Endothelial cell of umbilical vein (primary cell): ENCODE data around the gene SMIM10. TPM values are rescaled to one million over a fixed set of nuclear protein-coding genes. Genes with fewer than 3 reads are reported as not detected.

Experiments used
- BruUV-seq: library from RNA; stranded (reverse); fragments of 400-500 nt; replicated peaks from 2 replicates; lab custom pipeline; 2021; lab: Mats Ljungman, UMichigan
- CTCF ChIA-PET: fragments of 300-600, 350-600 bp; sonication (Branson Sonifier 250); formaldehyde crosslinking; loops from one replicate; lab custom pipeline; 2021; ENCODE audit warnings: antibody characterized with exemption, inconsistent platforms; lab: Charles Lee
- POLR2A ChIA-PET: fragments of 300-600, 350-600 bp; sonication (Branson Sonifier 250); formaldehyde crosslinking; loops from one replicate; lab custom pipeline; 2021; ENCODE audit warnings: antibody characterized with exemption, inconsistent platforms; lab: Charles Lee
- DNase-seq: peaks from one replicate; pipeline ENCODE4 v3.0.0-alpha.2; 2011; ENCODE audit warnings: low read depth, low spot score
- FAIRE-seq: peaks from 2 replicates; lab custom pipeline; 2011; peaks lifted over from hg19 to GRCh38; lab: Jason Lieb, UNC
- H2AFZ ChIP-seq: 2 replicates; pipeline ENCODE4 v1.6.0; 2012; ENCODE audit warnings: low read depth, low read length, control low read depth, inconsistent platforms
- H3K27ac ChIP-seq: 2 replicates; pipeline ENCODE4 v1.5.1; 2011; ENCODE audit warnings: low read depth, mild to moderate bottlenecking, control low read depth, low read length, moderate library complexity; ENCODE audit not compliant: insufficient read depth
- H3K27me3 ChIP-seq, 2 experiments: 2 replicates each; pipeline versions ENCODE4 v1.6.0 to v1.6.1; 2011; ENCODE audit warnings: low read length in 2 of 2, mixed read lengths in 1 of 2; ENCODE audit not compliant: control insufficient read depth in 2 of 2, insufficient read depth in 2 of 2
- H3K36me3 ChIP-seq, 2 experiments: 2 replicates in 1 of 2; 3 replicates in 1 of 2; pipeline ENCODE4 v1.5.1; 2011; ENCODE audit warnings: low read length in 2 of 2, mild to moderate bottlenecking in 1 of 2, moderate library complexity in 1 of 2; ENCODE audit not compliant: control insufficient read depth in 2 of 2, insufficient read depth in 2 of 2; ENCODE audit errors: extremely low read depth in 1 of 2
- H3K4me1 ChIP-seq: 3 replicates; pipeline ENCODE4 v1.5.1; 2011; ENCODE audit warnings: mild to moderate bottlenecking, low read length; ENCODE audit not compliant: control insufficient read depth, insufficient read depth; ENCODE audit errors: extremely low read depth
- H3K4me2 ChIP-seq: 2 replicates; pipeline ENCODE4 v1.6.1; 2011; ENCODE audit warnings: low read length, control low read depth, mixed read lengths; ENCODE audit not compliant: insufficient read depth
- H3K4me3 ChIP-seq, 3 experiments: fragments of 200-600 bp in 1 of 3; sonication (generic), shearing (Covaris generic) in 1 of 3; replicated peaks in 1 of 3; 2 replicates each; pipeline ENCODE4 v1.5.1; 2011 to 2016; ENCODE audit warnings: control low read depth in 3 of 3, low read length in 3 of 3, mild to moderate bottlenecking in 2 of 3, inconsistent platforms in 1 of 3, low read depth in 1 of 3, moderate library complexity in 1 of 3; ENCODE audit not compliant: insufficient read depth in 1 of 3
- H3K79me2 ChIP-seq: 2 replicates; pipeline ENCODE4 v1.6.0; 2012; ENCODE audit warnings: low read length, inconsistent platforms; ENCODE audit not compliant: control insufficient read depth, insufficient read depth
- H3K9ac ChIP-seq: replicated peaks from 2 replicates; pipeline ENCODE3; 2011; ENCODE audit warnings: low read length, control low read depth; ENCODE audit not compliant: insufficient read depth; ENCODE audit errors: extremely low read depth
- H3K9me1 ChIP-seq: replicated peaks from 3 replicates; pipeline ENCODE4 v1.6.0; 2011; ENCODE audit warnings: mild to moderate bottlenecking, low read length; ENCODE audit not compliant: control insufficient read depth, insufficient read depth; ENCODE audit errors: extremely low read depth
- H3K9me3 ChIP-seq: replicated peaks from 2 replicates; pipeline ENCODE4 v1.5.1; 2012; ENCODE audit warnings: low read length, inconsistent platforms; ENCODE audit not compliant: control insufficient read depth, insufficient read depth
- H4K20me1 ChIP-seq: replicated peaks from 2 replicates; pipeline ENCODE3; 2011; ENCODE audit warnings: mild to moderate bottlenecking, low read length; ENCODE audit not compliant: control insufficient read depth, insufficient read depth; ENCODE audit errors: extremely low read depth
- CTCF ChIP-seq, 2 donors: IDR thresholded peaks; 1 replicate in 1 of 2; 2 replicates in 1 of 2; pipeline ENCODE4 v1.5.1; 2011; ENCODE audit warnings: low read length in 2 of 2, mild to moderate bottlenecking in 2 of 2, moderate library complexity in 2 of 2, control low read depth in 1 of 2, inconsistent platforms in 1 of 2, low read depth in 1 of 2; ENCODE audit not compliant: insufficient read depth in 1 of 2; ENCODE audit errors: extremely low read depth in 1 of 2
- EZH2 ChIP-seq: IDR thresholded peaks from 2 replicates; pipeline ENCODE4 v1.6.1; 2012; ENCODE audit warnings: borderline replicate concordance, low read depth, mild to moderate bottlenecking, moderate library complexity, low read length, inconsistent platforms; ENCODE audit not compliant: severe bottlenecking
- FOS ChIP-seq: IDR thresholded peaks from 2 replicates; pipeline ENCODE4 v1.6.1; 2011; ENCODE audit warnings: mild to moderate bottlenecking, low read length, moderate library complexity, borderline replicate concordance; ENCODE audit not compliant: insufficient read depth
- GATA2 ChIP-seq: IDR thresholded peaks from 2 replicates; pipeline ENCODE4 v1.7.0; 2011; ENCODE audit warnings: low read depth, mild to moderate bottlenecking, moderate library complexity, mixed read lengths, low read length; ENCODE audit not compliant: insufficient read length, insufficient read depth
- JUN ChIP-seq: IDR thresholded peaks from 2 replicates; pipeline ENCODE4 v1.6.1; 2011; ENCODE audit warnings: borderline replicate concordance, low read depth; ENCODE audit not compliant: insufficient read length, insufficient read depth
- MYC ChIP-seq: IDR thresholded peaks from one replicate; pipeline ENCODE4 v1.6.1; 2011; ENCODE audit warnings: mild to moderate bottlenecking, low read depth, low read length
- POLR2A ChIP-seq: IDR thresholded peaks from 2 replicates; pipeline ENCODE4 v1.6.1; 2012; ENCODE audit warnings: low read depth, mild to moderate bottlenecking, control low read depth, low read length
- POLR2AphosphoS5 ChIP-seq: IDR thresholded peaks from 2 replicates; pipeline ENCODE4 v1.6.1; 2012; ENCODE audit warnings: low read depth, mild to moderate bottlenecking, control low read depth, low read length, moderate library complexity; ENCODE audit not compliant: insufficient read depth
- dilution Hi-C: fragments of 300-500 bp; cut with MboI; formaldehyde crosslinking; loops from one replicate; pipeline ENCODE4 v1.15.0; 2019; ENCODE audit warnings: low sequenced_read_pairs; ENCODE audit not compliant: extremely low pct_ligation_motif_present
- intact Hi-C: fragments of 100-400 bp; cut with micrococcal nuclease; formaldehyde crosslinking; loops from one replicate; pipeline ENCODE4 v1.10.0; 2022
- polyA plus RNA-seq, 4 experiments: library from polyadenylated mRNA; depleted of rRNA in 3 of 4; stranded (reverse) in 3 of 4; unstranded in 1 of 4; fragments of >200 nt; gene quantifications; 2 replicates each; pipeline versions ENCODE4 v1.2.1 to v1.2.3, GENCODE V29; 2011 to 2012; ENCODE audit warnings: missing spikeins in 1 of 4
- total RNA-seq: library from RNA; stranded (reverse); gene quantifications from 2 replicates; pipeline ENCODE4 v1.2.3, GENCODE V29; 2021
- TF ChIP-seq, protein P1 (sequence below): IDR thresholded peaks from 2 replicates; pipeline ENCODE4 v1.6.1; 2011; ENCODE audit not compliant: insufficient read depth, insufficient read length

Gene SMIM10
- total and polyA plus RNA-seq, 2 donors (not counting 3 experiments of a cell fraction or from before 2014, with no cell fraction given), result 2.0 to 2.7 TPM

GRCh38 chrX:134997646-134998045, 6.9 kb downstream of the SMIM10 start:
- Histone ChIP-seq H3K9ac (no peak overlapping the region), H3K4me3 (no peak overlapping the region), H3K4me1 (peaks cover 5% of the 10 kb centered on the region), H3K27ac (no peak overlapping the region), H2AFZ (no peak overlapping the region), H3K27me3 (no peaks in the 10 kb centered on the region), H3K4me2 (no peak overlapping the region), H3K79me2 (no peaks in the 10 kb centered on the region), H3K9me1 (no peaks in the 10 kb centered on the region), H3K36me3 (no peaks in the 10 kb centered on the region), H3K9me3 (no peaks in the 10 kb centered on the region), H4K20me1 (no peaks in the 10 kb centered on the region)
- TF ChIP-seq EZH2 (no peak), FOS (no peak), POLR2A (no peak), JUN (no peak), GATA2 (no peak), MYC (no peak), CTCF (IDR thresholded peaks at IDR 0.05; ENCODE audit: extremely low read depth in 1 of 2, insufficient read depth in 1 of 2, low read depth in 1 of 2, low read length in 2 of 2) (no peak), POLR2AphosphoS5 (no peak)
- TF ChIP-seq, protein P1, sequence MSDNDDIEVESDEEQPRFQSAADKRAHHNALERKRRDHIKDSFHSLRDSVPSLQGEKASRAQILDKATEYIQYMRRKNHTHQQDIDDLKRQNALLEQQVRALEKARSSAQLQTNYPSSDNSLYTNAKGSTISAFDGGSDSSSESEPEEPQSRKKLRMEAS, result no peak
- BruUV-seq, result no TSS peak
- intact Hi-C loops (no loop called here), dilution Hi-C loops (no loop called here)
- DNase-seq (no peak), FAIRE-seq (no peak)
- POLR2A ChIA-PET, result no interaction called here
- CTCF ChIA-PET, result interaction anchor here (1.0 kb wide), 1 partner anchor 32 kb away, joined by 3 read pairs; no protein-coding TSS in a partner anchor
